GM12878 (cell line): ENCODE results near the gene IDH3G. TPM values are rescaled to one million over a fixed set of nuclear protein-coding genes. Genes with fewer than 3 reads are reported as not detected.

Experiments
- ATAC-seq: fragments of 200-7000 bp; cut with Tn5 transposase; 3 replicates; pipeline ENCODE4 v1.9.1; 2020; ENCODE audit warnings: mild to moderate bottlenecking, moderate library complexity
- BruUV-seq: library from RNA; stranded (reverse); fragments of 400-500 nt; replicated peaks from 2 replicates; lab custom pipeline; 2021; lab: Mats Ljungman, UMichigan
- CTCF ChIA-PET: fragments of 300-600 bp; sonication (Branson Sonifier 250); formaldehyde crosslinking; extraction: SDS; loops from one replicate; lab custom pipeline; 2021; ENCODE audit warnings: inconsistent platforms; lab: Yijun Ruan, JAX
- POLR2A ChIA-PET: fragments of 350-600 bp; formaldehyde crosslinking; extraction: SDS; loops from one replicate; lab custom pipeline; 2021; ENCODE audit warnings: inconsistent platforms; lab: Charles Lee
- RAD21 ChIA-PET: fragments of 300-600 bp; sonication (Branson Sonifier 250); formaldehyde crosslinking; loops from one replicate; lab custom pipeline; 2023; ENCODE audit warnings: antibody characterized with exemption; ENCODE audit not compliant: unreplicated experiment; lab: Charles Lee
- SMC1A ChIA-PET: fragments of 300-600 bp; sonication (Branson Sonifier 250); formaldehyde crosslinking; loops from one replicate; lab custom pipeline; 2023; ENCODE audit not compliant: unreplicated experiment, uncharacterized antibody; lab: Charles Lee
- DNase-seq: peaks from one replicate; pipeline ENCODE4 v3.0.0-alpha.2; 2011; ENCODE audit warnings: low read depth, low spot score
- FAIRE-seq: peaks from 3 replicates; lab custom pipeline; 2011; peaks lifted over from hg19 to GRCh38; lab: Jason Lieb, UNC
- H2AFZ ChIP-seq: 2 replicates; pipeline ENCODE4 v1.6.0; 2011; ENCODE audit warnings: low read depth, low read length, control low read depth; ENCODE audit not compliant: control insufficient read depth
- H3K27ac ChIP-seq: 2 replicates; pipeline ENCODE4 v1.5.1; 2011; ENCODE audit warnings: control low read depth; ENCODE audit not compliant: control insufficient read depth, insufficient read depth
- H3K27me3 ChIP-seq, 2 experiments: replicated peaks in 1 of 2; 2 replicates each; pipeline versions ENCODE4 v1.6.0 to v1.6.1; 2011; ENCODE audit warnings: low read length in 1 of 2; ENCODE audit not compliant: control insufficient read depth in 2 of 2, insufficient read depth in 2 of 2
- H3K36me3 ChIP-seq, 2 experiments: 2 replicates each; pipeline ENCODE4 v1.5.1; 2011; ENCODE audit warnings: low read length in 1 of 2; ENCODE audit not compliant: control insufficient read depth in 2 of 2, insufficient read depth in 2 of 2
- H3K4me1 ChIP-seq: 2 replicates; pipeline ENCODE4 v1.6.1; 2011; ENCODE audit warnings: mild to moderate bottlenecking, low read length, moderate library complexity, mixed read lengths; ENCODE audit not compliant: control insufficient read depth, insufficient read depth
- H3K4me2 ChIP-seq: 2 replicates; pipeline ENCODE4 v1.6.0; 2011; ENCODE audit warnings: control low read depth; ENCODE audit not compliant: control insufficient read depth, insufficient read depth
- H3K4me3 ChIP-seq: fragments of 200-600 bp; sonication (generic); 2 replicates; pipeline ENCODE4 v1.5.1; 2016
- H3K79me2 ChIP-seq: 2 replicates; pipeline ENCODE4 v1.6.0; 2011; ENCODE audit warnings: low read length; ENCODE audit not compliant: control insufficient read depth, insufficient read depth
- H3K9ac ChIP-seq: 2 replicates; pipeline ENCODE4 v1.8.0; 2011; ENCODE audit warnings: low read length, control low read depth, mixed read lengths; ENCODE audit not compliant: control insufficient read depth, insufficient read depth
- H3K9me3 ChIP-seq: replicated peaks from 3 replicates; pipeline ENCODE4 v1.5.1; 2011; ENCODE audit warnings: mild to moderate bottlenecking, low read length; ENCODE audit not compliant: control insufficient read depth, insufficient read depth
- H4K20me1 ChIP-seq: 2 replicates; pipeline ENCODE4 v1.6.0; 2011; ENCODE audit not compliant: control insufficient read depth, insufficient read depth
- BCL3 ChIP-seq: IDR thresholded peaks from 2 replicates; pipeline ENCODE4 v1.6.1; 2011; ENCODE audit warnings: borderline replicate concordance, low read depth, mild to moderate bottlenecking, moderate library complexity, low read length; ENCODE audit not compliant: insufficient read depth, poor library complexity, severe bottlenecking
- CBX3 ChIP-seq: fragments of 200-600 bp; sonication (generic); IDR thresholded peaks from 2 replicates; pipeline ENCODE4 v1.6.1; 2016; ENCODE audit warnings: low read depth, borderline replicate concordance
- HDAC6 ChIP-seq: fragments of 200-600 bp; sonication (generic); IDR thresholded peaks from one replicate; pipeline ENCODE4 v1.8.0; 2017; ENCODE audit warnings: antibody characterized with exemption; ENCODE audit not compliant: unreplicated experiment
- MEF2A ChIP-seq: IDR thresholded peaks from 2 replicates; pipeline ENCODE4 v1.6.1; 2011; ENCODE audit warnings: low read depth, mild to moderate bottlenecking, low read length, moderate library complexity; ENCODE audit not compliant: insufficient read depth
- NFYB ChIP-seq: IDR thresholded peaks from 2 replicates; pipeline ENCODE4 v1.6.1; 2011; ENCODE audit warnings: low read depth, mild to moderate bottlenecking, low read length, improper control_type of control experiment, moderate library complexity; ENCODE audit not compliant: insufficient read depth
- POU2F2 ChIP-seq: IDR thresholded peaks from 3 replicates; pipeline ENCODE4 v1.6.1; 2011; ENCODE audit warnings: low read depth, mild to moderate bottlenecking, low read length, borderline replicate concordance
- RBBP5 ChIP-seq: fragments of 200-600 bp; sonication (generic); conservative IDR thresholded peaks from 2 replicates; pipeline ENCODE4 v1.6.1; 2016
- RELB ChIP-seq: fragments of 450-650 bp; IDR thresholded peaks from 2 replicates; pipeline ENCODE4 v1.6.1; 2017; ENCODE audit warnings: low read depth, mild to moderate bottlenecking, moderate library complexity
- SMARCA5 ChIP-seq: fragments of 450-650 bp; IDR thresholded peaks from 2 replicates; pipeline ENCODE4 v1.6.1; 2017; ENCODE audit warnings: mild to moderate bottlenecking
- SUPT20H ChIP-seq: IDR thresholded peaks from 2 replicates; pipeline ENCODE4 v1.6.1; 2011; ENCODE audit warnings: low read depth, mild to moderate bottlenecking, low read length, moderate library complexity, borderline replicate concordance; ENCODE audit not compliant: control insufficient read depth
- TCF7 ChIP-seq: IDR thresholded peaks from 2 replicates; pipeline ENCODE4 v1.6.1; 2014; ENCODE audit warnings: antibody characterized with exemption, borderline replicate concordance
- ZNF274 ChIP-seq: IDR thresholded peaks from one replicate; pipeline ENCODE4 v1.8.0; 2011; ENCODE audit not compliant: insufficient read length, insufficient read depth
- ZNF592 ChIP-seq: fragments of 450-650 bp; IDR thresholded peaks from 2 replicates; pipeline ENCODE4 v1.6.1; 2017; ENCODE audit warnings: mild to moderate bottlenecking, moderate library complexity
- WGBS: methylation state at CpG from one replicate; pipeline ENCODE4 v1.1.6; 2016; ENCODE audit warnings: low lambda C conversion rate; ENCODE audit not compliant: insufficient replicate concordance, insufficient coverage; ENCODE audit errors: missing lambda C conversion rate; 5-methylcytosine and 5-hydroxymethylcytosine counted together
- in situ Hi-C: fragments of 300-500 bp; cut with MboI; formaldehyde crosslinking; loops from 9 replicates; pipeline ENCODE4 v1.14.3; 2018; ENCODE audit warnings: mixed read lengths
- intact Hi-C: fragments of 100-400 bp; cut with micrococcal nuclease; formaldehyde crosslinking; loops from one replicate; pipeline ENCODE4 v1.14.2; 2022; ENCODE audit not compliant: unreplicated experiment
- polyA plus RNA-seq, 11 experiments: library from polyadenylated mRNA; depleted of rRNA in 4 of 11; unstranded in 6 of 11; stranded (reverse) in 5 of 11; fragments of >200 nt; fragmentation: Nextera tagmentation in 4 of 11; fragmentation: Illumina TruSeq in 1 of 11; extraction: Ambion mirVana in 4 of 11; extraction: Trizol in 1 of 11; gene quantifications; 1 replicate in 1 of 11; 2 replicates in 10 of 11; pipeline versions ENCODE4 v1.2.1 to v1.2.3, GENCODE V29; 2011 to 2016; ENCODE audit warnings: inconsistent platforms in 2 of 11, missing spikeins in 2 of 11, low read depth in 1 of 11
- total RNA-seq, 4 experiments: library from RNA; depleted of rRNA in 3 of 4; stranded (reverse); fragments of >200 nt in 3 of 4; fragmentation: Illumina TruSeq in 1 of 4; extraction: Trizol in 1 of 4; gene quantifications; 2 replicates each; pipeline versions ENCODE4 v1.2.1 to v1.2.3, GENCODE V29; 2013 to 2021
- TF ChIP-seq, protein P1 (sequence below): IDR thresholded peaks from 2 replicates; pipeline ENCODE4 v1.6.1; 2011; ENCODE audit warnings: mild to moderate bottlenecking, low read depth, low read length, moderate library complexity; ENCODE audit not compliant: insufficient replicate concordance

IDH3G gene
- total and polyA plus RNA-seq, 10 of the 15 experiments (the other 5 are each of a cell fraction or from before 2014, with no cell fraction given): 26.3 to 102 (median 66.6) TPM

DNA sequence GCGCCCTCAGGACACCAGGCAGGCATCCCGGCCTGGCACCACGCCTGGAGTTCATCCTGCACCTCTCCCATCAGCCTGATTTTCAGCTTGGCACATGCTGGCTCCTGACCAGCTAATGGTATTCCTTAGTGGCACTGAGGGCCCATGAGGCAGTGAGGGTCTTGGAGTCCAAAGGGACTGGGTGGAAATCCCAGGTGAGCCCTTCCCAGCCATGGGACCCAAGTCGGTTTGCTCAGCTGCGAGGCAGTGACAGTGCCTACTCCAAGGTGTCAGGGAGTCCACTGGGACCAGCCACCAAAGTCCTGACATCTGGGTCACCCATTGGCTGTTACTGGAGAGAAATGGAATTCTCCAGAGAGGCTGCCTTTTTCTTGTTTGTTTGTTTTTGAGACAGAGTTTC lies 5.2 kb upstream of the IDH3G start (continued):
- TF ChIP-seq RELB: no peak
- no peak for TF ChIP-seq TCF7
- no peak for TF ChIP-seq CBX3
- TF ChIP-seq, protein P1, sequence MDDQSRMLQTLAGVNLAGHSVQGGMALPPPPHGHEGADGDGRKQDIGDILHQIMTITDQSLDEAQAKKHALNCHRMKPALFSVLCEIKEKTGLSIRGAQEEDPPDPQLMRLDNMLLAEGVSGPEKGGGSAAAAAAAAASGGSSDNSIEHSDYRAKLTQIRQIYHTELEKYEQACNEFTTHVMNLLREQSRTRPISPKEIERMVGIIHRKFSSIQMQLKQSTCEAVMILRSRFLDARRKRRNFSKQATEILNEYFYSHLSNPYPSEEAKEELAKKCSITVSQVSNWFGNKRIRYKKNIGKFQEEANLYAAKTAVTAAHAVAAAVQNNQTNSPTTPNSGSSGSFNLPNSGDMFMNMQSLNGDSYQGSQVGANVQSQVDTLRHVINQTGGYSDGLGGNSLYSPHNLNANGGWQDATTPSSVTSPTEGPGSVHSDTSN: no peak
- TF ChIP-seq ZNF274: no peak
- TF ChIP-seq HDAC6: no peak
- TF ChIP-seq NFYB: no peak
- no peak for TF ChIP-seq POU2F2
- no peak for TF ChIP-seq SMARCA5
- TF ChIP-seq, all 136 proteins: peak for 0

DNA sequence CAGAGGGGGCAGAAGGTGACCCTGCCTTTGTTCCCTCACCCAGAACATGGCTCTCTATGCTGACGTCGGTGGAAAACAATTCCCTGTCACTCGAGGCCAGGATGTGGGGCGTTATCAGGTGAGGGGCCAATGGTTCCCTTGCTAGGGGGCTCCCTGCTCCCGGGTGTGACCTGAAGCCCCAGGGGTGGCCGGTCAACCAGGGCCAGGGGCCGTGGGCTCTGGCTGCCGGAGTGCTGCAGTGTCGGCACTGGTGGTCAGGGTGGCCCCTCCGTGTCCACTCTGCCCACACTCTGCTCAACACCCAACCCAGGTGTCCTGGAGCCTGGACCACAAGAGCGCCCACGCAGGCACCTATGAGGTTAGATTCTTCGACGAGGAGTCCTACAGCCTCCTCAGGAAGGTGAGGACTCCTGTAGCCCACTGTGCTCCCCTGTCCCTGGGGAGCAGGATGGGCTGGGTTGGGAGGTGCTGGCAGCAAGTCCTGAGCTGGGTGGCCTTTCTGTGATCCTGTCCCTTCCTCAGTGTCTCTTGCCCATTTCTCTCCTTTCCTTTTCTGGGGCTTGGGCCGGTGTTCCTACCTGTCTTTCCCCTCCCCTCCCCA lies 3.3 kb upstream of the IDH3G start:
- no peak for DNase-seq
- no peaks in the 10 kb centered on the region; the same call in 1 of the 2 replicates for H4K20me1 ChIP-seq
- intact Hi-C loops (no loop called here), in situ Hi-C loops (no loop called here)
- ChIA-PET CTCF (no interaction called here), POLR2A (no interaction called here), SMC1A (no interaction called here), RAD21 (interaction anchor here (0.6 kb wide), 1 partner anchor 531 kb away, joined by 3 read pairs; no protein-coding TSS in a partner anchor)
- no TSS peak for BruUV-seq
- no peak overlapping the region for H3K27ac ChIP-seq
- peaks cover 34% of the 10 kb centered on the region for H3K79me2 ChIP-seq
- H3K4me1 ChIP-seq: peaks cover 4% of the 10 kb centered on the region; the same call in 1 of the 2 replicates
- no peak for ATAC-seq
- no peak for FAIRE-seq
- H3K27me3 ChIP-seq: no peaks in the 10 kb centered on the region
- H2AFZ ChIP-seq: no peak overlapping the region
- WGBS: 78% methylated on average over 14 of the region's 15 CpGs
- H3K36me3 ChIP-seq: peaks cover 0 to 1% of the 10 kb centered on the region in 2 experiments; a peak in 2 of 4 replicates
- no peaks in the 10 kb centered on the region; the same call in 2 of the 3 replicates for H3K9me3 ChIP-seq
- no peak overlapping the region for H3K4me2 ChIP-seq
- no peak overlapping the region for H3K9ac ChIP-seq
- H3K4me3 ChIP-seq: no peak overlapping the region
- TF ChIP-seq ZNF592 (no peak), BCL3 (no peak), SUPT20H (no peak), RBBP5 (no peak), MEF2A (no peak)
